HCT116 (cell line): ENCODE data around the gene MISP. TPM values are rescaled to one million over a fixed set of nuclear protein-coding genes. Genes with fewer than 3 reads are reported as not detected.
"Not testable (repeated sequence)": the region's sequence is repeated elsewhere in the genome, so short reads cannot be mapped to it uniquely, and the experiment has no call there.

Experiments used
- ATAC-seq: fragments of 200-7000 bp; cut with Tn5 transposase; 2 replicates; pipeline ENCODE4 v1.9.1; 2020; ENCODE audit warnings: mild to moderate bottlenecking, moderate library complexity
- BruUV-seq: library from RNA; stranded (reverse); fragments of 400-500 nt; replicated peaks from 2 replicates; lab custom pipeline; 2021; lab: Mats Ljungman, UMichigan
- CTCF ChIA-PET: fragments of 300-600 bp; sonication (Branson Sonifier 250); formaldehyde crosslinking; loops from one replicate; lab custom pipeline; 2021; ENCODE audit warnings: antibody characterized with exemption; lab: Charles Lee
- POLR2A ChIA-PET: fragments of 300-600, 350-600 bp; sonication (Branson Sonifier 250); formaldehyde crosslinking; loops from one replicate; lab custom pipeline; 2021; ENCODE audit warnings: antibody characterized with exemption; lab: Charles Lee
- RAD21 ChIA-PET, 2 experiments: fragments of 300-600 bp; sonication (Branson Sonifier 250); formaldehyde crosslinking; loops; one replicate each; lab custom pipeline; 2023; ENCODE audit warnings: low total read pairs in 2 of 2; ENCODE audit not compliant: uncharacterized antibody in 2 of 2, unreplicated experiment in 2 of 2, low non-redundant PET in 1 of 2; lab: Charles Lee
- DNase-seq: peaks from one replicate; pipeline ENCODE4 v3.0.0-alpha.2; 2010; ENCODE audit warnings: low read depth, low spot score
- H2AFZ ChIP-seq: fragments of 200-600 bp; shearing (Covaris generic), sonication (generic); 2 replicates; pipeline ENCODE4 v1.6.1; 2017; ENCODE audit warnings: low read depth, mixed run types, mixed read lengths, antibody characterized with exemption, low read length; ENCODE audit not compliant: poor library complexity, severe bottlenecking
- H3K27ac ChIP-seq: 2 replicates; pipeline ENCODE4 v1.5.1; 2012; ENCODE audit warnings: low read depth, low read length
- H3K27me3 ChIP-seq: fragments of 200-600 bp; sonication (generic); 2 replicates; pipeline ENCODE4 v1.6.1; 2016; ENCODE audit warnings: mixed run types, low read length, mixed read lengths; ENCODE audit not compliant: insufficient read depth
- H3K36me3 ChIP-seq, 2 experiments: fragments of 200-500 bp in 1 of 2; fragments of 200-600 bp in 1 of 2; sonication (Bioruptor generic) in 1 of 2; sonication (generic) in 1 of 2; 2 replicates each; pipeline versions ENCODE4 v1.5.1 to v1.6.1; 2014 to 2016; ENCODE audit warnings: low read length in 2 of 2, inconsistent platforms in 1 of 2, mixed read lengths in 1 of 2, mixed run types in 1 of 2; ENCODE audit not compliant: insufficient read depth in 2 of 2, control insufficient read depth in 1 of 2
- H3K4me1 ChIP-seq, 2 experiments: fragments of 200-600 bp in 1 of 2; sonication (generic) in 1 of 2; 2 replicates each; pipeline versions ENCODE4 v1.5.1 to v1.6.1; 2012 to 2017; ENCODE audit warnings: low read length in 2 of 2, inconsistent platforms in 1 of 2, mild to moderate bottlenecking in 1 of 2, mixed read lengths in 1 of 2, mixed run types in 1 of 2, moderate library complexity in 1 of 2; ENCODE audit not compliant: insufficient read depth in 2 of 2, control insufficient read depth in 1 of 2
- H3K4me2 ChIP-seq: fragments of 200-600 bp; sonication (generic); 2 replicates; pipeline ENCODE4 v1.6.1; 2017; ENCODE audit warnings: mixed run types, low read length, mixed read lengths
- H3K4me3 ChIP-seq, 2 experiments: fragments of 200-600 bp in 1 of 2; sonication (generic) in 1 of 2; replicated peaks in 1 of 2; 2 replicates each; pipeline ENCODE4 v1.5.1; 2011 to 2016; ENCODE audit warnings: low read length in 2 of 2, control low read depth in 1 of 2, low read depth in 1 of 2, mild to moderate bottlenecking in 1 of 2, mixed read lengths in 1 of 2, mixed run types in 1 of 2
- H3K79me2 ChIP-seq: fragments of 200-600 bp; sonication (generic); 2 replicates; pipeline ENCODE4 v1.6.1; 2017; ENCODE audit warnings: mild to moderate bottlenecking, mixed run types, low read length, moderate library complexity, mixed read lengths; ENCODE audit not compliant: insufficient read depth
- H3K9ac ChIP-seq: fragments of 200-600 bp; sonication (generic); 2 replicates; pipeline ENCODE4 v1.6.1; 2016; ENCODE audit warnings: low read length, mixed read lengths
- H3K9me2 ChIP-seq: fragments of 200-600 bp; sonication (generic), shearing (Covaris generic); 2 replicates; pipeline ENCODE4 v1.6.1; 2017; ENCODE audit warnings: mixed run types, mild to moderate bottlenecking, moderate library complexity; ENCODE audit not compliant: insufficient read depth
- H3K9me3 ChIP-seq, 2 experiments: fragments of 200-500 bp in 1 of 2; fragments of 200-600 bp in 1 of 2; sonication (Bioruptor generic) in 1 of 2; sonication (generic) in 1 of 2; 2 replicates each; pipeline ENCODE4 v1.6.1; 2014 to 2017; ENCODE audit warnings: low read length in 2 of 2, mixed read lengths in 2 of 2, inconsistent platforms in 1 of 2, low read depth in 1 of 2, mild to moderate bottlenecking in 1 of 2, mixed run types in 1 of 2, moderate library complexity in 1 of 2; ENCODE audit not compliant: control insufficient read depth in 1 of 2, insufficient read depth in 1 of 2
- H4K20me1 ChIP-seq: fragments of 200-600 bp; sonication (generic), shearing (Covaris generic); 2 replicates; pipeline ENCODE4 v1.6.1; 2017; ENCODE audit warnings: mixed run types, mild to moderate bottlenecking, moderate library complexity; ENCODE audit not compliant: insufficient read depth
- CEBPB ChIP-seq: IDR thresholded peaks from 2 replicates; pipeline ENCODE4 v1.6.1; 2012; ENCODE audit warnings: low read depth
- CTCF ChIP-seq, 3 experiments: fragments of 200-600 bp in 1 of 3; sonication (generic) in 1 of 3; IDR thresholded peaks in 2 of 3; conservative IDR thresholded peaks in 1 of 3; 2 replicates each; pipeline ENCODE4 v1.5.1; 2012 to 2017; ENCODE audit warnings: low read depth in 2 of 3, low read length in 2 of 3, antibody characterized with exemption in 1 of 3, borderline replicate concordance in 1 of 3, control low read depth in 1 of 3, mild to moderate bottlenecking in 1 of 3, mixed read lengths in 1 of 3, mixed run types in 1 of 3, moderate library complexity in 1 of 3; ENCODE audit not compliant: insufficient read depth in 1 of 3
- EGR1 ChIP-seq: IDR thresholded peaks from 2 replicates; pipeline ENCODE4 v1.6.1; 2012; ENCODE audit warnings: low read depth
- MAX ChIP-seq: IDR thresholded peaks from 2 replicates; pipeline ENCODE4 v1.6.1; 2012
- POLR2AphosphoS5 ChIP-seq: IDR thresholded peaks from 2 replicates; pipeline ENCODE4 v1.6.1; 2011; ENCODE audit warnings: mild to moderate bottlenecking, low read depth, low read length, moderate library complexity
- ZFX ChIP-seq: fragments of 450-650 bp; IDR thresholded peaks from 2 replicates; pipeline ENCODE4 v1.6.1; 2017
- intact Hi-C: fragments of 100-400 bp; cut with micrococcal nuclease; formaldehyde crosslinking; loops from 2 replicates; pipeline ENCODE4 v1.10.0; 2022
- total RNA-seq: library from RNA; stranded (reverse); gene quantifications from one replicate; pipeline ENCODE4 v1.2.1, GENCODE V29; 2021; ENCODE audit not compliant: unreplicated experiment

The MISP gene
- total RNA-seq, 1 experiment from 2014 or later = 38.2 TPM

GRCh38 chr19:743168-743687, 7.7 kb upstream of the MISP start:
- no peak for ATAC-seq
- ChIA-PET CTCF (no interaction called here), RAD21 (no interaction called here), POLR2A (no interaction called here)
- intact Hi-C loops = no loop called here
- Histone ChIP-seq H3K9ac (no peak overlapping the region), H2AFZ (no peak overlapping the region), H4K20me1 (no peaks in the 10 kb centered on the region), H3K9me3 (peaks cover 0 to 7% of the 10 kb centered on the region in 2 experiments; a peak in 2 of 4 replicates), H3K36me3 (no peaks in the 10 kb centered on the region), H3K79me2 (no peaks in the 10 kb centered on the region)
- TF ChIP-seq MAX (no peak), ZFX (no peak), CTCF (IDR thresholded peaks at IDR 0.05 in 2 of 3, conservative IDR thresholded peaks at IDR 0.05 in 1 of 3; ENCODE audit: borderline replicate concordance in 1 of 3, insufficient read depth in 1 of 3, low read depth in 2 of 3, low read length in 2 of 3) (no peak), EGR1 (no peak), CEBPB (no peak), POLR2AphosphoS5 (no peak)
- TF ChIP-seq, all 23 proteins: peak for 0
- Histone ChIP-seq H3K9me2 (no peaks in the 10 kb centered on the region), H3K4me3 (no peak overlapping the region), H3K27me3 (no peaks in the 10 kb centered on the region), H3K4me1 (no peaks in the 10 kb centered on the region), H3K4me2 (no peak overlapping the region), H3K27ac (no peak overlapping the region)
- no peak for DNase-seq
- BruUV-seq = no TSS peak

GRCh38 chr19:745138-745537, 5.8 kb upstream of the MISP start:
- H3K79me2 ChIP-seq, H3K27ac ChIP-seq, H3K27me3 ChIP-seq, RAD21 ChIA-PET, H4K20me1 ChIP-seq, H3K4me2 ChIP-seq, H3K9ac ChIP-seq, H3K4me1 ChIP-seq, H2AFZ ChIP-seq, H3K9me2 ChIP-seq, H3K9me3 ChIP-seq, ATAC-seq, intact Hi-C loops, POLR2A ChIA-PET, CTCF ChIA-PET, H3K36me3 ChIP-seq, H3K4me3 ChIP-seq, BruUV-seq, DNase-seq: not testable (repeated sequence)
